GM18502 (cell line): ENCODE data around the gene EFHC1.

Source experiments
- ATAC-seq: cut with Tn5 transposase; IDR thresholded peaks from one replicate; pipeline ENCODE4 v1.9.1; 2021; ENCODE audit warnings: mild to moderate bottlenecking; ENCODE audit not compliant: unreplicated experiment, poor library complexity

EFHC1 gene

DNA sequence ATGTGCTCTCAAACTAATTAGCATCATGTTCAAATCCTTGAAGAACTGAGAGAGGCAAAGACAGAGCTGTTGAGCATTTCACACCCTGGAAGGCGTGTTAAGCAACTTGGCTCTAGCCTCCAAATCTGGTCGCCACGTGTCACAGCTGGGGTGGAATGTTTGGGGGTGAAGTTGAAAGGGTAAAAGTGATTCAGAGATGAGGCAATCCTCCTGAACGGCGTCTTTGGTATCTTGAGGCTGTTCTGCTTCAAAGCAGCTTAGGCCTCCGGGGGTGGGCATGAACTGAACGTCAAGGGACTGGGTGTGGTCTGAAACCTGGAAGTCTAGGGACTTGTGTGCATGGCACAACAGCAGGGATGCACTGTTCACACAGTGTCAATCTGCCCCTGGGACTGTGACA lies 94.4 kb downstream of the EFHC1 start:
- ATAC-seq = no peak

DNA sequence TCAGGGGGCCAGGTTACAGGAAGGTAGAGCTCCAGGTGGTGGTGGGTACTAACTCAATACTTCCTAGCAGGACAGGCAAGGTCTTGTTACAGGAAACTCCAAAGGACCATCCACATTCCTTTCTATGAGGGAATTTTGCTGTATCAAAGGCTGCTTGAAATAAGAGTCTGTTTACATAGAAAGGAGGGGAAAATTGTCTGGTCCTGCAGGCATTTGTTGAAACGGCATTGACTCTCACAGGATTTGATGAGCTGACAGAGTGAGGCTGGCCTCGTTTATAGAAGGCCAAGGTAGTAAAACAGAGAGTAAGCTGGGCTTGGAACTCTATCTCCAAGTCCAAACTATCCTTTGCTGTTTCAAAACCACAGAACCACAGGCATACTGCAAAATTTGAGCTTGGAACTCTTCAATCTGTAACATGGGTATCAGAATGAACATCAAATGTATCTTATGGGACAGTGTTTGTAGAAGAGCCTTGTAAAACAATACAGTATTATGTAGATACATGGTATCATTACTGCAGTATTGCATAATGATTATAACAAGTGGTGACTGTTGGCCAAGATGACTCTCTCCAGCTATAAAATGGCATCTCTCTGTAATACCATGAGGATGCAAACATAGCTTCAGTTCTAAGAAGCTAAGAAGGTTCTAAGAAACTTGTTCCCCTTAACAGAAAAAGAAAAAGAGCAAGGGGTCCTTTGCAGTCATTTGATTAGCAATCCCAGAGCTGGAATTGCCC lies 95.2 kb downstream of the EFHC1 start:
- no peak for ATAC-seq

DNA sequence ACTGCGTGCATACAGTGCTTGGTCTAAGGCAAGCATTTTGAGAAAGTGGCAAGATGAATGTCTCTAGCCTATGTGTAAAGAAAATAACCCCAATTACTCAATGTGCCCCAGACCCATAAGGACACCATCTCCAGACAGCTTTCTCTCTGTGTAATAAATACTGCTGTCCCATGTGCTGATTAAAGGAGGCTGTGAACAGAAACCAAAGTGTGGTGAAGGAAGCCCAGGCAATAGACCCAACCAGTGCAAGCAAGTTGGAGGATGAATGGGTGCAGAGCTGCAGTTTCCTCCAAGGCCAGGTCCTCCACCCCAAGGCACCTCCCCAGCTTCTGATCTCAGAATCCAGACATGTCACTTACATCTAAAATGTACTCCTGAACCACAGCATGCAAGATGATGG lies 96.1 kb downstream of the EFHC1 start:
- ATAC-seq = no peak

DNA sequence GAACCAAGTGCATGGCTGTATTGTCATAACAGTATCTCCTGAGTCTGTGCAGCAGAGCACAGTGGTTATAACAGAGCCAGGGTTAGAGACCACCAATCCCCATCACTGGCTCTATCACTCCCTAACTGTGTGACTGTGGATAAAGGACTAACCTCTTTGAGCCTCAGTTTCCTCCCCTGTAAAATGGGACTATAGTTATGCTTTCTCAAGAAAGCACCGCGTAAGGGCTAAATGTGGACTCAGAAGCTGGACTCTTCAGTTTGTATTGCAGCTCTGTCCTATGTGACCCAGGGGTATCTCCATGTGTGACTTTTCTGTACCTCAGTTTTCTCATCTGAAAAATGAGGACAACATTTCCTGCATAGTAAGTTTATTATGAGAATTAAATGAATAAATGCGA lies 96.8 kb downstream of the EFHC1 start:
- ATAC-seq = no peak

DNA sequence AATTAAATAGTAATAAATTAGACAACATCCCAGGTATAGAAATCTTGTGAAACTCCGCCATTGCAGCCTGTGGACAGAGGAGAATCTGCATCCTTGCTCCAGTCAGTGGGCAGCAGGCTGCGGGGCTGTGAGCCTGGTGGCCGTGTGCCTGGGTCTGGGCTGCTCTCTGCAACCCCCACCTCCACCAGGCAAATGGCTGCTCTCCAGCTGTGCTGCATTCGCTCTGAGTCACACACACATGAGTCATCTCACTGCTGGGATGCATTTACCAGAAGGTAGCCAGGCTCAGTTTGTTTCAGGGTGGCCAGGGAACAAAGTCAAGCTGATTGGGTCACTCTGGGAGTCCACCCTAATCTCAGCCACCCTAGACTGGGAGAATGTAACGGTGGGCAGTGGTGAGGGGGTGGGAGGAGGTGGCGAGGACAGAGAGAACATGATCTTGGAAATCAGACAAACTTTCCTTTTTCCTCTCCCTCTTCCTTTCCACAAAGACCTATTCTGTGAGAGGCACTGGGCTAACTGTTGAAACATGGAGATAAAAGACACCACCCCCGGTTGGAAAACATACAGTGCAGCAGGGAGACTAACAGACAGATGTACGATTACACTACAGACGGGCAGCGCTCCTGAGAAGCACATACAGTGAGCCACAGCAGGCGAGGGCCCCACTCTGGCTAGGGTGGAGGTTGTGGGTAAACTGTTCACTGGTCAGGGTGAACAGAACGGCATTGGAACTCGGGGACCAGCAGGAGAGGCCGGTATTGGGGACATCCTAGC lies 97.5 kb downstream of the EFHC1 start:
- peak; percentile 97 for ATAC-seq

DNA sequence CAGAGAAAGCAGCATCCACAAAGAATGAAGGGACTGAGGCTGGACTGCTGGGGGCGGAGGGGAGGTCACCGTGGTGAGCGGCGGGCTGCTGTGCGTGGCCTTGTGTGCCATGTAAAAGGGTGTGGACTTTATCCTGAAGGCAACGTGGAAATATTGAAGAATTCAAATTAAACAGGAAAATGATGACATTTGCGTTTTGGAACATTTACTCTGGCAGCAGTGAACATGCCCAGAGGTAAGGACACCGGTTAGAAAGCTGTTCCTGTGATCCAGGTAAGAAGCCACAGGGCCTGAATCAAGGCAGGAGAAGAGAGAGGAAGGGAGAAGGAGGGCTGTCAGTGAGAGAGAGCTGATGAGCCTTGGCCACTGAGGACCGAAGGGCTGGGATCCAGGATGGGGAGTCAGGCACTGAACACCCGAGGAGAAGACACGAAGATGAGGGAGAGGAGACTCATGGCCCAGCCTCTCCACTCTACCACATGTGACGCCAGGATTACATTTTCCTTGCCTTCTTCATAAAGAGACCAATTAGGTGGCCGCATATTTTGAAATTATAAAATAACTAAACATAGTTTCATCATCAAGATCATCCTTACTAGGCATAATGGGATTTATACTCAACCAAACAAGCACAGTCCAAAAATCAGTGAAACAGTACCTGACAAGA lies 98.3 kb downstream of the EFHC1 start:
- ATAC-seq = no peak

DNA sequence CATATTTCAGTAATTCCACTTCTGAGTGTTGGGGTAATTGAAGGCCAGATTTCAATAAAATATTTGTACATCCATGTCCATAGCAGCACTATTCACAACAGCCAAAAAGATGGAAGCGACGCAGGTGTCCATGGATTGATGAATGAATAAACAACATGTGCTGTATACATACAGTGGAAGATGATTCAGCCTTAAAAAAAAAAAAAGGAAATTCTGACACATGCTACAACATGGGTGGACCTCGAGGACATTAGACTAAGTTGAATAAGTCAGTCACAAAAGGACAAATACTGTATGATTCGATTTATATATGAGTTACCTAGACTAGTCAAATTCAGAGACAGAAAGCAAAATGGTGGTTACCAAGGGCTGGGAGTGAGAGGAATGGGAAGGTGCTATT lies 99.5 kb downstream of the EFHC1 start:
- ATAC-seq = no peak

DNA sequence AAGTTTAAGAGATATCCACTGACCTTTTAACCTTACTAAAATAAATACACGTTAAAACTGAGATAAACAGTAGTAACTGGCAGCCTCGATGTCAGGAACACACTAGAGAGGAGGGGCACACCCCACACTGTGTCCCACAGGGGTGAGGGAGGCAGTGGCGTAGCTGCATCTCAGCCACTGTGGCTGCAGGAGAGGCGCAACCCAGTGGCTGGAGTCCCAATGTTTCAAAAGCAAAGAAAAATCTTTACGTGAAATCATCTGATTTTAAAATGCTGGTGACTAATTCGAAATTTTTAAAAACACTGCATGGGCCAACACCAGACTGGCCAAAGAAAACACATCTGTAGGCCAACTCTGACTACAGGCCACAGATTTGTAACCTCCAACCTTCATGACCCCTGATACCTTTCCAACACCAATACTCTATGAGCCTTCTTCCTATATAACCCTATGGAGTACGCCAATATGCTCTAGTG lies 102.0 kb downstream of the EFHC1 start:
- no peak for ATAC-seq

DNA sequence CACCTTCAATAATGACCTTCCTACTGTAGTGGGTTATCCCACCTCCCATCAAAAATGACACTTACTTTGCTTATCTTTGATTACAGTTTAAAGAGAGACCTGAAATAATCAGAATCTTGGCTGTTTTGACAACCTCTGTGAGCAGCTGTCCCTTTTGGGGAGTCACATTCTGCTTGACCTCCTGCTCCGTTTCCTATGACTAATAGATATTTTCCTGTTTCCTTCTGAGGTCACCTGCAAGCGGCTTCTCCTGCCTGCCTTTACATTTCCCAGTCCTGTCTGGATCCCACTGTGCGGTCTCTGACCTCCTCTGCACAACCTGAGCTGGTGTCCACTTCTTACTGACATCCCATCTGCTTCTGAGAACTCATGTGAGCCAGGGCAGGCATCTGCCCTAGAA lies 102.5 kb downstream of the EFHC1 start:
- ATAC-seq = no peak

DNA sequence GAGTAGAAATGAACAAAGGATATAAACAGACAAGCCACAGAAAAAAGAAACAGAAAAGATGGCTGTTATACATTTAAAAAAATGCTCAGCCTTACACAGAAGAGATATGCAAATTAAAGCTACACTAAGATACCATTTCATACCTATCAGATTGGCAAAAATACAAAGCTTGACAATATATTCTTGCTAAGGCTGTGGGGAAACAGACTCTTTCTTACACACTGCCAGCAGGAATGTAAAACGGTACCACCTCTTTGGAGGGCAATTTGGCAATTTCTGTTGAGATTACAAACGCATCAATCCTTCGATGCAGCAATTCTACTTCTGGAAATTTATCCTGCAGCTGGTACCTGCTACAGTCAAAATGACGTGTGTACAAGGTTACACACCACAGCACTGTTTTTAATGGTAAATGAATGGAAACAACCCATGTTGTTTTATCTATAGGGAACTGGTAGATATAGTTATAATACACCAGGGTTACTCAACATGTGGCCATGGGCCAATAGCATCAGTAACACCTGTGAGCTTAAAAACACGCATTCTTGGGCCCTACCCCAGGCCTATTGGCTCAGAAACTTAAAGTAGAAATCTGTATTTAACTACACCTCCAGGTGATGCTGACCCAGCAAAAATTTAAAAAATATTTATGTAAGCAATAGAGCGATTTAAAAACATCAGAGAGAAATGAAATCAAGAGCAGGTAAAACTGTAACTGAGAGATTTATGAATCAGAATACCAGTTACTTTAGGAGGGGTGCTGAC lies 103.4 kb downstream of the EFHC1 start:
- no peak for ATAC-seq

DNA sequence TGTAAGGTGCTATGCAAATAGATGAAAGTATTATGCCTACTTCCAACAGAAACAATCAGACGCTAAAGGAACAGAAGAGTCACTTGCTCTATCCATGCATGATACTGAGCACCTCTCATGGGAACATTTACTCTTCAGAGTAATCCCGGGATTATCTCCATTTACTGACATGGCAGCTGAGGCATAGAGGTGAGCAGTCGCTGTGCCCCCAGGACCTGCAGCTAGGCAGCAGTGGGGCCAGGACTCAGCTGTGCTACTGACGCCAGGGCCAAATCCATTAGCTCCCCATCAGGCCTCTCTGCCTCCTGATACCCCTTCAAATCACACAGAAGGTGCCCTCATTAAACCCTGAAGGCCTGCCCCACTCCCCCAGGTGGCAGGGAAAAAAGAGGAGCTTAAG lies 104.8 kb downstream of the EFHC1 start:
- no peak for ATAC-seq

DNA sequence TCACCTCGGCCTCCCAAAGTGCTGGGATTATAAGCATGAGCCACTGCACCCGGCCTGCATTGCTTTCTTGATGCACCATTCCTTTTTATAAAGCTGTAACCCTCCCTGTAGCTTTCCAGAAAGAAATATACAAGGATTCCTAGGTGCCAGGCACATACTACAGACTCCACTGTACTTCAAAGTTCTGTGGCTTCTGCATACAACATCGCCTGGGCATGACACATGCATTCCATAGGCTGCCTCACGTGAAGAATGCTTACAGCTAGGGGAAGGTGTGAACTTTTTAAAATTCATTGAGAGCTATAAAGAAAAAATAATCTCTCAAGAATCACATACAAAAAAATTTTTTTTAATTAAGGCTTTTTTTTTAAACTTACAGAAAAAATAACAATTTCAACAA lies 106.5 kb downstream of the EFHC1 start:
- ATAC-seq = no peak

DNA sequence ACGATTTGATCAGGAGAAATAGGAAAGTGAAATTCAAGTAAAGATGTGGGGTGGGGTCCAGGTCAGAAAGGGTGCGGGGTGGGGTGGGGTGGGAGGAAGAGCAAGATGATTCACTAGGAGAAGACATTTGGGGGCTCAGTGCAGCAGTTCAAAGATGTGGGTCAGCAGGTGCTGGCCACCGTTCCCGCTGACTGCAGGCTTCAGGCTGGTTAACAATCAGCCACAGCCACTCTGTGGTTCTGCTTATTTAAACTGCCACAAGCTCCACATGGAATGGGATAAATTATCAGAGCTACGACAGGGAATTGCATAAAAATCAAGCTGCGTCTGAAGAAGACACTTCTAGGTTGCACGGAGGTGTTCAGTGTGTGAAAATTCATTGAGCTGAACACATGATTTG lies 107.3 kb downstream of the EFHC1 start:
- ATAC-seq = no peak

DNA sequence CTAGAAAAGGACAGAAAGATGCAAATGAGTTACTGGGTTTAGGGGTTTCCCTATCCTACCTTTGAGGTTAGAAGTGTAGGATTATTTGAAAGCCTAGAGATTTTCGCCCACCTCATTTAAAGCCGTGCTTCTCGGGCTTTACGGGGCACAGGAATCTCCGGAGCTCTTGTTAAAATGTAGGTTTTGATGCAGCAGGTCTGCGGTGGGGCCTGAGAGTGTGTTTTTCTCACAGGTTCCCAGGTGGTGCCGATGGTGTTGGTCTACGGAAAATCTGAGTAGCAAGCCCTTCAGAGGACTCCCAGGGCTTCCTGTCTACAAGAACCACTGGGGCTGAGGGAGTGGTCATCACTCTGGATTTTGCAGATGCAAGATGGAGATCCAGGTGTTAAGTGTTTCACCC lies 109.2 kb downstream of the EFHC1 start:
- no peak for ATAC-seq

DNA sequence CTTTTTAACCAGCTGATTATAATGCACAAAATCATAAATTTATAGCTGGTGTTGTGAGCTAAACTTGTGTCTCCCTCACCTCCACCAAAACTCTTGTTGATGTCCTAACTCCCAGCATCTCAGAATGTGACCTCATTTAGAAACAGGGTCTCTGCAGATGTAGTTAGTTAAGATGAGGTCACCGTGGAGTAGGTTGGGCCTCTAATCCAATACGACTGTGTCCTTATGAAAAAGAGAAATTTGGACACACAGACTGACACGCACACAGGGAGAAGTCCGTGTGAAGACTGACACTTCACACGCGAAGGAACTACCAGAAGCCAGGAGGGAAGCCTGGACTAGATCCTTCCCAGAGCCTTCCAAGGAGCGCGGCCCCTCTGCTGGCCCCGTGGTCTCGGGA lies 110.2 kb downstream of the EFHC1 start:
- no peak for ATAC-seq

DNA sequence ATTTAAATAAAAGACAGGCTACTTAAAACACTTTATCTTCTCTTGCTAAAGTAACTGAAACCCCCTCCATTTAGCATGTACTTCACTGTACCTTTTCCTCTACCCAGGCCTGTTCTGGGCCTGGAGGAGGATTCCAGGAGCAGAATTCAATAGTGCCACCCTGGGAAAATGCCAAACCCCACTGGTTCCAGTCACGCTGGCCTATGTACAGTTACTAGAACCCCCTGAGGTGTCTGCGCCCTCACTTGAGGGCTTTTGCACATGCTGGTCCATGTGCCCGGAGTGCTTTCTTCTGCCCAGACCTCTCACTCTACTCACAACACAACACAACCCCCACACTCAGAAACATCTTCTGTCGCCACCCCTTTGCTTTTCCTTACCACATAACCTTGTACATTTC lies 111.3 kb downstream of the EFHC1 start:
- no peak for ATAC-seq

DNA sequence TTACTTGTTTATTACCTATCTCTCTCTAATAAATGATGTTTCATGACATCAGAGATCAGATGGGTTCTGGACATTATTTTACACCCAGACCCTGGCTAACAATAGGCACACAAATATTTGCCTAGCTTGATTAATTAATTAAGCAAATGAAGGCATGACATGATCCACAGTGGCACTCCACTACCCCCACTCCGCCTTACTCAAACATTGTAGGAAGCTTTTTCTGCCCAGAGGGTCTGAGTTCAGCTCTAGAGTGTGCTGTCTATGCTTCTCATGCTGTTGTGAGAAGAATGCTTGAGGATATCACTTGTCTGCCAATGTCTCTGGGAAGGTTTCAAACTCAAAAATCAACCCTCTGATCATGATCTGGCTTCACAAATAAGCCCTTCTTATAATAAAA lies 111.7 kb downstream of the EFHC1 start:
- no peak for ATAC-seq

DNA sequence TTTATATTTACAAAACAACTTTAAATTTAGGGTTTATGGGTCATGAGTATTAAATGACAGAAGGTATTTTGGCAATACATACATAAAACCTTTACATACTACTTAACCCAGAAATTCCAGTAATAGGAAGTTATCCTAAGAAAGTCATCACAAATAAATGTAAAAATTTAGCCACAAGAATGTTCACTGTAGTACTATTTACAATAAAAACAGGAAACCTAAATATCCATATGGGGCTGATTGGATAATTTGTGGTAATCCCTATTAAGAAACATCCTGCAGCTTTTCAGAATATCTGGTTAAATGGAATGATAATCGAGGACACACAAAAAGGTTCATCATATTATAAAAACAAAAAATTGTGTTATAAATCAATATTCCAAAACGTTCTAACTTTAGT lies 112.3 kb downstream of the EFHC1 start:
- no peak for ATAC-seq

DNA sequence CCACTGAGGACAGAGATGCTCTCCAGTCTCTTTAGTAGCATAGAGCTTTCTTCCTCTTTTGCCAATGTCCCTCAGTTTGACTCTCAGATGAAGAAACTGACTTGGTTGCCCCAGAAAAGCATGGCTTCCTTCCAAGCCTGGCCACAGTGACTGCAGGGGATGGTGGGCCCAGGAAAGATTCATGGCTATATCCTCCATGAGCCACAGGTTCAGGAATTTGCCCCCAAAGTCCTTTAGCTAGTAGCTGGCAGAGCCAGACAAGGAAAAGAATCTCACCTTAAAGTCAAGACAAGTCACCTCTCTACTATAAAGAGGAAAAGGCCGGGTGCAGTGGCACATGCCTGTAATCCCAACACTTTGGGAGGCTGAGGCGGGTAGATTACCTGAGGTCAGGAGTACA lies 113.3 kb downstream of the EFHC1 start:
- no peak for ATAC-seq

DNA sequence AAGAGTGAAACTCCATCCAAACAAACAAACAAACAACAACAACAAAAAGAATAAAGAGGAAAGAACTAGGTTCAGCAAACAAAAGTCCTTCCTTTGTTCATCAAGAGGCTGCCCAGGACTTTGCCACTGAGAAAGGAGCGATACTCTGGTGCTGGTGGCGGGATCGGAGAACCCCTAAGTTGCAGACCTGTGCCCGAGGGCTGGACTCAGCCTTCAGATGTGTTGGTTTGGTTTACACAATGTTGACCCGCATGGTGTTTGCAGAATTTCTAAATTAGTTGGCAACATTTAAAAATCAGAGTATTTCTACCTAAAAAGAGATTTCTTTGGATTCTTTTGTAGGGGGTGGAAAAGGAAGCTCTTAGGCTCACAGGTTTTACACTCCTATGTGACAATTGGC lies 114.2 kb downstream of the EFHC1 start:
- no peak for ATAC-seq

DNA sequence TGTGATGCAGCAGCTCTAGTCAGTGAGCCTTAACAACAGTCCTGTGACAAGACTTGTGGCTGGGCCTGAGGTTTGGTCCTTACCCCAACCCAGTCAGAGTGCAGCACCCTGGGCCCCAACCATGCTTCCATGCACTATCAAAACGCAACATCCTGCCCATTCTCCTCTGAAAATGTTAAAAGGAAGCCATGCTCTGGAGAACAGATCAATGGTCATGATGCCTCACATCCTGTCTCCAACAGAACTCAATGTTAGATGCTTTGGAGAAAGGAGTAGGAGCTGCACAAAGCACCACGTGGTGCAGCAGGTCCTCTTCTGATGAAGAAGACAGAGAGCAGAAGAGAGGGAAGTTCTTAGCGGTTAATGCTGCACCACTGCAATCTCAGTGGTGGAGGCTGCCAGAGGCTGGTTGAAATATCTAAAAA lies 114.8 kb downstream of the EFHC1 start:
- ATAC-seq = peak; percentile 31
